ENCODE results near the gene LARP1.

Gene LARP1

DNA sequence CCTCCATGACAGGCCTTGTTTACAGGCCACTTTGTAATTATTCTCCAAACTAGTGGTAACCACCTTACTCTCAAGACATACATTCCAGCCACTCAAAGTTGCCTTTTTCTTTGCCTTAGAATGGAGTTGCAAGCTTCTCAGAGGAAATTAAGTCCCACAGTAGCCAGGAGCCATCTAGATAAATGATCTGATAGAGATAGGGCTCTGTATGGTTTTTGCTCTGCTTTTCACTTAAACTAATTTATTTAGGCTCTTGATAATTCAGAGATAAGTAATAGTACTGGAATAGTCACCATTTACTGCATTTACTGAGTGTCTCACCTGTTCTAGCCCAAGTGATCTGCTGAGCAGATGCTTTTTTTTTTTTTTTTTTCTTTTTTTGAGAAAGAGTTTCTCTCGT is 7.5 kb downstream of the LARP1 start:
- no peak for DNase-seq

DNA sequence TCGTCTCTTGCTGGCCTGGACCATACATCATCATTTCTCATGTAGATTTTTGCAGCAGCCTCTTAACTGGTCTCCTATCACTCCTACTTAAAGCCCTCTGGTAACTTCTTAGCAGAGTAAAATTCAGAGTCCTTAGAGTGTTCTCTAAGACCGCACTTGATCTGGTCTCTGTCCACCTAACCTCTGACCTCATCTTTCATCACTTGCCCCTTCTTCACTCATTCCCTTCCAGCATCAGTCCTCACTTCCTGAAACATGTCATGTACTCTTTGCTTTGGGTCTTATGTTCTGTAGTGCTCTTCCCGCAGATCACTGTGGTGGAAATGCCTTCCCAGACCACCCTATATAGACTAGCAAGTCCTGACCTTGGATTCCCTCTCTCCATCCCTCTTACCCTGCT is 9.8 kb downstream of the LARP1 start:
- no peak for DNase-seq

DNA sequence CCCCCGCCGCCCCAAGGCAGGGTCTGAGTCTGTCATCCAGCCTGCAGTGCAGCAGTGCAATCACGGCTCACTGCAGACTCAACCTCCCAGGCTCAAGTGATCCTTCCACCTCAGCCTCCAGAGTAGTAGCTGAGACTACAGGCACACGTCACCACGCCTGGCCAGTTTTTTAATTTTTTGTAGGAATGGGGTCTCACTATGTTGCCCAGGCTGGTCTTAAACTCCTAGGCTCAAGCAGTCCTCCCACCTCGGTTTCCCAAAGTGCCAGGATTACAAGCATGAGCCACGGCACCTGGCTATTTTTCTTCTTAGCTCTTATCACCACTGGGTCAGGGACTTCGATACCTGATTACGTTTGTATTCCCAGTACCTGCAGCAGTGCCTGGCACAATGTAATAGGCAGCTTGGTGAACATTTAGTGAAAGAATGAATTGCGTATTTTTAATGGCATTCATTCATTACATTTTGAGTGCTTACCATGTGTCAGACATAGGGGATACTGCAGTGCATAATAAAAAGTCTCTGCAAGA is 10.3 kb downstream of the LARP1 start:
- no peak for DNase-seq

DNA sequence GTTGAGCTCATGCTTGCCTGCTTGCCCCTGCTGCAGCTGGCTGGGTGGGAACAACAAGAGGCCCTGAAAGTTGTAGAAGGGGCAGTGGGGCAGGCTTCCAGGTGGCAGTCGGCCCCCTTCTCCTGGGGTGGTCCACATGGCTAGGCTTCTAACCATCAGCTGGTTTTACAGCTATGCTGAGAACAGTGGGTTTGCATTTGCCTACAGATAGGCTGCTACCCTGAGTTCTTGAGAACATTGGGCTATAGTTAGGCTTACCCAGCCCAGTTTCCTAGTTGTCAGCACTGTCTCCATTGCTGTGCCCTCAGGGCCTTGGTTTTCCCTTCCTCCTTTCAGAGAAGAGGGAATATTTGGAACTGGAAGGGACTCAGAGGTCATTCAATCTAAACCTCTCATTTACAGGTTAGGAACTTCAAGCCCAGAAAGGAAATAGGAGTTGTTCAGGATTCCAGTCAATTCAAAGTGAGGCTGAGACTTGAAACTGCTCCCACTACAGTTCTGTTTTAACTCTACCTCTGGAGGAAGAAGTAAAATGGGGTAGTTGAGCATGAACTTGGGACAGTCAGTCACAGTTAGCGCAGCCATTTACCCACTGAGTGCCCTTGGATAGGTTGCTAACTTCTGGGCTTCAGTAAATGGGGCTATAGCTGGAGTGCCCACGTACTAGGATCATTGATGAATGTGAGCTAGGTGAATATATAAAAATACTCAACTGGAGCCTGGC is 11.5 kb downstream of the LARP1 start:
- no peak for DNase-seq

DNA sequence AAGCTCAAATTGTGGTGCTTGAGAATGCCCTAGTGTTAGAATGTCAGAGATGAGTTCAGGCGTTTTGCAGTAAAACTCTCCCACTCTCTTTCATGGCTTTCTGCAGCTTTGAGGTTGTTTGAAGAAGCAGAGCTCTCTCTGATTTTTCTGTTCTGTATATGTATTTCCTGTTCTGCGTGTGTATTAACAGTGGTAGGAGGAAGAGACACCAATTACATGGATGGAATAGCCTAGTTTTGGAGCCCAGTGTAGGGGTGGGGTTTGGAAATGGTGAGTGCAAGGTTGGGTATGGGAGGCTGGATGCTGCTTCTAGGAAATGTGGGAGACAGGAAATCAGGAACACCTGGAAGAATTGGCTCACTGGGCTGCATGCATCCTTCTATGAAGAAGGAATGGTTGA is 12.4 kb downstream of the LARP1 start:
- DNase-seq, result no peak

DNA sequence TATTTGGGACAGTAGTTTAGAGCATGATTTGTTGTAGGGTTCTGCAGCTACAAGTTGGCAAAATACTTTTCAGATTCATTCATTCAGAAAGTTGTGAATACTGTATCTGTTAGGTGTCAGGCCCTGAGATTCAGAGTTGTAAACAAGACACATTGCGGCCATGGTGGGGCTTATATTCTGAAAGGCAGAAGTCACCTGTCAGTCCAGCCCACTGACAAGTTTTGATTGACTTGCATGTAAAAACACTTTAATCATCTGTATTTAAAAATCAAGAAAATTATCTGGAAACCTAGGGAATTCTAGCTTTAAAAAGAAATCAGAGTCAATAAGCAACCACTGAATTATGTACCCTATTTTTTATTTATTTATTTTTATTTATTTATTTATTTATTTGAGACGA is 13.0 kb downstream of the LARP1 start:
- DNase-seq, result no peak

DNA sequence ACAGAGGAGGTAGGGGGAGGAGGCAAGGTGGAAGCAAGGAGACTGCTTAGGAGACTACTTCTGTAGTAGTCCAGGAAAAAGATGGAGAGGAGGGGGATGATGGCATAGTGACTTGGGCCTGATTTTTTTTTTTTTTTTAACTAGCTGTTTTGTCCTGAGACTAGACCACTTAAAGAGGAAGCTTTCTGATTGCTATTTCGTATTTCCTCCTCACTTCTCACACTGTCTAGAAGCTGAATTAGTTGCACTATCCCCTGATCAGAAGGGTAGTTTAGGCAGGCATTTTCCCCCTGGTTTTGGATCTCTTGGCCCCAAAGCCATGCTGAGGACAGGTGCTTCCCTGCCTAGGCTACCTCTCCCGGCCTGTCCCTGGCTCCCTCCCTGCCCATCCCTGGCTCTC is 14.9 kb downstream of the LARP1 start:
- no peak for DNase-seq

DNA sequence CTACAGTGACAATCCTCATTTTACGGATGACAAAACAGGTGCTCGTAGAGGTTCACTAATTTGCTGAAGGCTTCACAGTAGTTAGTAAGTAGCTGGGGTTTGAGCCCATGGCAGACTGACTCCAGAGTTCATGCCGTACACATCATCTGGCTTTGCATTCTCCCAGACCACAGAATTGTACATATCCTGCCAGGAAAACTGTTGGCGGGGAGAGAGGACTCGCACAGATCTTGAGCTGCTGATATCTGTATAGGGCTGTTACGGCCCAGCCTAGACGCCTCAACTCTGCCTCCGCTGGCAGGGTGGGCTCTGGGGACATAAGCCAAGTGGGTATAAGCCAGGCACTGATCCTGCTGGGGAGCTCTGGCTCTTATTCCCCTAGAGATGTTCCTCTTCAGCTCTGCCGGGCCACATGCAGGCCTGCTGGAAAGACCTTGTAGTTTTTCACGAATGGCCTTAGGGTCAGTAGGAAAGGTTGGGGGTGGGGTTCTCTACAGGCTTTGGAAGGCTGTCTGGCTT is 16.3 kb downstream of the LARP1 start:
- peak; percentile 80 for DNase-seq

DNA sequence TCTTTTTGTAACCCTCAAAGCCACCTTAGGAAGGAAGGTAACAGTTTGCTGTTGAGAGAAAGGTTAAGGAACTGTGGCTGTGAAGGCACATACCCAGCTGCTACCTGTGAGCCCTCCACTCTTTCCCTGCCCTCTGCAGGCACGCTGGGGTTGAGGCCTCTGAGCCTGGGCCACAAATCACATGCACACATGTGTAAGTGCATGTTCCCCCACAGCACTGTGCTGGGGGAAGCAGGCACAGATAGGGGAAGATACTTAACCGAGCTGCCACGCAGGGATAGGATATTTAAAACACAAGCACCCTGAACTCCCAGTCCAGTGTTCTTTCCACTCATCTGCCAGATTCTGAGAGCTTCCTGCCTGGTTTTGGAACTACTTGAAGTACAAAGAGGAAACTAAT is 18.1 kb downstream of the LARP1 start:
- no peak for DNase-seq

DNA sequence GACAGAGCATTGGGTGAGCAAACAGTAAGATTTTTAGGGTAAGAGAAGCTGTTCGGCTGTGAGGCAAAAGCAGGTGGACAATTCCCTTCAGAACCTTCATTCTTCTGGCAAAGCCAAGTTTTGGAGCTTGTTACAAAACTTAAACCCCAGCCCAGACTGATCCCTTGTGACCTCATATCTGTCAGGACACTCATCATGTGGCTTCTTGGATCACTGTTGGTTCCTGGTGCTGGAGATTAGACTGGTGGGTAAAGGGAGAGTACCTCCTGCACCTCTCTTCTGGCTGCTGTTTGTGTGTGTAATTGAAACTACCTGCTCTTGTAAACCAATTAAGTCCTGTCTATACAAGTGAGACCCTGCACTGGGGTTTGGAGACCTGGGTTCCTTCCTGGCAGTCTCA is 21.0 kb downstream of the LARP1 start:
- no peak for DNase-seq

DNA sequence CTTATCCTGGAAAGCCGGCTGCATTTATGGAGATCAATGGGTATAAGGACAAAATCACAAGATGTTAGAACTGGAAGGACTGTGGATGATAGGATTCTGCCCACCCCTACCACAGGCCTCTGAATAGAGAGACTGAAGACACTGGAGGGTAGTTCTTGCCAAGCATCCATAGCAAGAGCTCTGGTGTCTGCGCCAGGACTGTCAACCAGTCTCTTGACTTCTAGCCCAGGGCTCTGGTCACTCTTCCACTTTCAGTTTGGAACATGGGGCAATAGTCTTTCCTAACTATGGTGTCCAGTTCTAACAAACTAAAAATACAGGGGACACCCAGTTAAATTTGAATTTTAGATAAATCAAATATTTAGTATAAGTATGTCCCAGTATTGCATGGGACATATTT is 23.4 kb downstream of the LARP1 start:
- no peak for DNase-seq

DNA sequence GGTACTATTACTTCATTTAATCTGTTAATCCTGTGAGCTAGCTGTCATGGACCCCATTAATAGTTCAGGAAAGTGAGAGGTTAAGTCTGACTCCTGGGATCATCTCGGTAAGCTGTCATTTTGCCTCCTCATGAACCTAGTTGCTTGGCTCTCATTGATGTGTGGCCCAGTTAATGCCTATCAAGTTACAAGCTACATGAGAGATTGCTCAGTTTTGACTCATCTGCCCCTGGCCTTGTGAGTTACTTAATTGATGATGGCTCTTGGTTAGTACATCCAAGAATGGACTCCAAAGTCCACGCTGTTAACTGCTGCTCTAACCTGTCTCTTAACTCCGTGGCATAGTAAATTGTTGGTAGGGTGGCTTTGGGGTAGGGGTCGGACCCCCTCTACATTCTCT is 23.9 kb downstream of the LARP1 start:
- peak; percentile 80 for DNase-seq

DNA sequence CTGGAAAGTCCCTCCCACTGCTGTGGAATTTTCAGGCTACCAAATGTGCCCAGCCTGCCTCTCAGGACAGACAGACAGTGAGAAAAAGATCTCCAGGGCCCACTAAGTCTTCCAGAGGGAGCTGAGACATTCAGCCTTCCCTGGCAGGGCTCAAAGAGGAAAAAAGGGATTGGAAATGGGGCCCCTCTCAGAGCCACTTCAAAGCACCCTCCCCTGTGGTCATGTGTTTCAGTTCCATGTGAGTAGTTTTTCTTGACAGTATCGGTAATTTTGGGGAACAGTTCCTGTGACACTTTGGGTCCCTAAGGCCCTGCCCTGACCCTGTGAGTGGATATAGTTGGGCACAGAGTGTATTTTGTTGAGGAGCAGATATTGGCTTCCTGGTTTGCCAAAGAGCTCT is 25.0 kb downstream of the LARP1 start:
- DNase-seq, result no peak

DNA sequence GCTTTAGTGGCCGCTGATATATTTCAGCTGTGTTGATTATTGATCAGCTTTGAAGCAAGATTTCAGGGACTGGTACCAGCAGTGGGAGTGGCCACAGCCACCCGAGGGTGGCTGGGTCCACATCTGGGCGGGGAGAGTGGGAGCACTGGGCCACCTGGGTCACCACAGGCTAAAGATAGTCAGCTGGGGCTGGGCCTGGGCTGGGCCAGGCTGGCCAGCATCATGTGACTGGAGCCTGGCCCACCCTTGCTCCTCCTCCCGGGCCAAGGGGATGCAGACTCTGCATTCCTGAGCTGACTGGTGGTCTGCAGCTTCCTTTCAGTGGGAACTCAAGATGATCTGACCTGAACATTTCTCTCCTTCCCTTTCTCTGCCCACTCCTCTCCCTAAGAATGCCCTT is 27.1 kb downstream of the LARP1 start:
- DNase-seq, result no peak

DNA sequence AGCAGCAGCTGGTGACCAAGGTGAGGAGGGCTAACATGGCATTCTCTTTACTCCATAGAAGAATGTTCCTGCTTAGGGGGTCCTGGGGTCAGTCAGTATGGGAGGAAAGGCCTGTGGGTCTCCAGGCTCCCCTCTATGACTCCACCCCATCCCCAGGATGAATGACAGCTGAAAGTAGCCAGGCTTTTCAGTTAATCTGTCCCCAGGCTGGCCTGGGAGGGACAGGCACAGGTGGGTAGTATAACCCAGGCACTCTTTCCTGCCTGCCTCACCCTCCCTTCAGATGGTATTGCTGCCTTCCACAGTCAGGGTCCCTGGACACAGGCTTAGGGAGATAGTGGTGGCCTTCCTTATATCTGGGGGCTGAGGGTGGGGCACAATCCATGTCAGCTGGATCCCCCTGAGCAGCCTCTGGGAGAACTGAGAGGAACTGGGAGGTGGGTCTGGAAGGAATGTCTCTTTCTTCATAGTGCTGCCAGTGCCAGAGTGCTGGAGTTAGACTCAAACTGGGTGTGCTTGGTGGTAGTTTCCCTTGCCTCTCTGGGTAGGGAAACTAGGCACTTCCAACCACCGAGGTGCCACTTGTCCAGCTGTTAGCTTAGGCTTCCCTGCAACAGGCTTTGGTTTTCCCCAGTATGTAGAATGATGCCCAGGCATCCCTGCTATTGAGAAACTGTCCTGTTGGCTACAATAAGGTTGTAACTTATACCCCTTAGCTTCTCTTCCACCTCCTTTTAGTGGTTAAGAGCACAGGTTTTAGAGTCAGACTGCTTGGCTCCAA is 27.8 kb downstream of the LARP1 start:
- no peak for DNase-seq

DNA sequence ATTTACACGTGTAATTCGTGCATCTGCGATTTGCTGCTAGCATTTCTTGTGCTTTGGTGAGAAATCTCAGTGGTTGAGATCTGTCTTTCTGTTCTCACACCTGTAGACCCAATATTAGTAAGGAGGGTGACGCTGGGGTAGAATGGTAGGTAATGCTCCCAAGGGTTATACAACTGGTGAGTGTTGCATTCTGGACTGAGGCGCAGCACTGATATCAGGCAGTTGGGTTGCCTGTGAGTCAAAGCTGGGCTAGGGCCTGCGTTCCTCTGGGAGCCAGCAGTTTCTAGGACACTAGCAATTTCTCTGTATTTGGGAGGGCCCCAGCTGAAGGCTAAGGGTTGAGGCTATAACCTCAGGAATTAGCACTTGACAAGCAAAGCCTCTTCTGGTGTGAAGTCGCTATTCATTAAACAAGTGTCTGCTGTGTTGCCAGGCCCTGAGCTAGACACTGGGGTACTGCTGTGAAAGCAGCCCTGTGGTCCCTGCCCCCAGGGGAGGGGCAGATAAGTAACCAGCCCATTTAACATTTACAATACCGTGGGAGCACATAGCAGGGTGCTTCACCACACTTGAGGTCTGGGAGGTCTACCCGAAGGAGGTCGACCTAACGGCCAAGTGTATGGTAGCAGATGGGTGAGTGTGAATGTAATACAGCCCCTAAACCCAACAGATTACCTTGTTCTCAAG is 28.7 kb downstream of the LARP1 start:
- DNase-seq, result no peak

DNA sequence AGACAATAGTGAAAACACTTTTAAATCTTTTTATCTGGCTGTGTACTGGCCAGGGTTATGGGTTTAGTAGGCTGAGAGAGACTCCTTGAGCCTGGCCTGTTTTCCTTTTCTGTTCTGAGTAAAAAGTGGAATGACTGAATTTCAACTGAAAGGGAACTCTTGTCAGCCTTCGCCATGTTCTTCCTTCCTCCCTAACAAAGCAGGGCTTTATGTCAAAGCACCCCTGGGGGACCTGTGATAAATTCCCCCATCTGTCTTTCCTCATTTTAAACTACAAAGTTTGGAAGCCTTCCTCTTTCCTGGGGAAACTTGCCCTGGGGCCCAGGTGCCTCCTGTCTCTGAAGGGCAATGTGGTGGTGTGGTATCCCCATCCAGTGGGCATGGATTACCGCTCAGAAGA is 29.7 kb downstream of the LARP1 start:
- DNase-seq, result no peak

DNA sequence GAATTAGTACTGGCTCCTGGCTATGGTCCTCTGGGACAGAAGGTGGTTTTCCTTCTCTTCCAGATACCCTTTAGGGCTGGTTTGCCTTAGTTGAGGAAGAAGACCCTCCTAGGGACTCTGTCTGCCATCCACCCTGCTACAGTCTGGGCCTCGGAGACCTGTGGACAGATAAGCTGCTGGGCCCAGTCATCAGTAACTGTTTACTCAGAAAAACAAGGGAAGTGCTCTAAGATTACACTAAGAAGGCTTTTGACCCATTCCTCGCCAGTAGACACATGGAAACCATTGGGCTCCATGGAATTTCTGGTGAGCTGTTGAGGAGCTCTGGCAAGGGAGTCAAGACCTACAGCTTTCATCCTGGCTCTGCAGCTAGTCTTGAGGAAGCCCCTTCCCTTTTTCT is 31.2 kb downstream of the LARP1 start:
- no peak for DNase-seq

DNA sequence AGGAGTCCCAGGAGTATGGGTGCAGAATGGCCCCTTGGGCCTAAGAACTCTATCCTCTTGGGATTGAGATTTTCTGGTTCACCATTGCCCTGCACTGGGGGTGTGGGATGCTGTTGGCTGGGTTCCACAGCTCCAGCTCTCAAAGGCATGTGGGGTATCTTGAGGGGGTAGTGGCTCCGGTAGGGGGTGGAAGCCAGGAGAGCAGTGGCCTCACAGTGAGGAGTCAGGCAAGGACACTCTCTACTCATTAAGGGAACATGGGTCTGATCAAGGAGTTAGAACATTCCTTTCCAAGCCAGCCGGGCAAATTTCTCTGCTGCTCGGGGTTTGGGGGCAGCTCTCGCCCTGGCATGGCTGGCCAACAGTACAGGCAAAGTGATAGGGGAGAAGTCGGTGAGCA is 33.0 kb downstream of the LARP1 start:
- DNase-seq, result no peak

DNA sequence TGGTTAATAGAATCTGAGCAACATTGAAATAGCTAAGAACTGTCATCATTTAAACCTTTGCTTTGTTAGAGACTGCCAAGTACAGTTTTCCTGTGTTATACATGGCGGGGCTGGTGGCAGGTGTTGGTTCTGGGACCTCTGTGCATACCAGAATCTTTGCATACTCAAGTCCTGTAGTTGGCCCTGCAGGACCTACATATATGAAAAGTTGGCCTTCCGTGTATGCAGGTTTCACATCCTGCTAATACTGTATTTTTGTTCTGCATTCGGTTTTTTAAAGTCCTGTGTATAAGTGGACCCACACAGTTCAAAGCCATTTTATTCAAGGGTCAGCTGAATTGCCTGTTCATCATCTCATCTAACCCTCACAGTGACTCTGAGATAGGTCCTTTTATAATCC is 36.4 kb downstream of the LARP1 start:
- DNase-seq, result no peak

DNA sequence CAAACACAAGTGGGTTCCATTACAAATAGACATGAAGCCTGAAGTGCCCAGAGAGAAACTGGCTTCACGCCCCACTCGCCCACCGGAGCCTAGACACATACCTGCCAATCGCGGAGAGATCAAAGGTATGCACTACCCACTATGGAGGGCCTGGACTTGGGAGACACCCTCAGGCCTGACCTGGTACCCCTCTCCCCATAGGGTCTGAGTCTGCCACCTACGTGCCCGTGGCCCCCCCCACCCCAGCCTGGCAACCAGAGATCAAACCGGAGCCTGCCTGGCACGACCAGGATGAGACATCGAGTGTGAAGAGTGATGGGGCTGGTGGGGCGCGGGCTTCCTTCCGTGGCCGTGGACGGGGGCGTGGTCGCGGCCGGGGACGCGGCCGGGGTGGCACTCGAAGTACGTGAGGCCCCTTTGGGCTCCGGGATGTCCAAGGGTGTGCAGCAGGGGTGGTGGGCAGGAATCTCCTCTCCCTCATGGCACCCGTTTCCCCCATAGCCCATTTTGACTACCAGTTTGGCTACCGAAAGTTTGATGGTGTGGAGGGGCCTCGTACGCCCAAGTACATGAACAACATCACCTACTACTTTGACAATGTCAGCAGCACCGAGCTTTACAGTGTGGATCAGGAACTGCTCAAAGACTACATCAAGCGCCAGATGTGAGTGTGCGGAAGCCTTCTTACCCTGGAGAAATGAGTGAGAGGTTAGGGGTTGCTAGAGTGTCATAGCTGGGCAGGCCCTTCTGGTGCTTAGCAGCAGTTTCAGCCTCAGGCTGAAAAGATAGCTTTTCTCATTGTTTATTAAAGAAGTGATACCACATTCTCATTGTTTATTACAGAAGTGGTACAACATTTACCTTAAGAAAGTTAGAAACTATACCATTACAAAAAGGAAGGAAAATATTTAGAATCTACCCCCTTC is 38.7 kb downstream of the LARP1 start:
- DNase-seq, result peak; percentile 62

DNA sequence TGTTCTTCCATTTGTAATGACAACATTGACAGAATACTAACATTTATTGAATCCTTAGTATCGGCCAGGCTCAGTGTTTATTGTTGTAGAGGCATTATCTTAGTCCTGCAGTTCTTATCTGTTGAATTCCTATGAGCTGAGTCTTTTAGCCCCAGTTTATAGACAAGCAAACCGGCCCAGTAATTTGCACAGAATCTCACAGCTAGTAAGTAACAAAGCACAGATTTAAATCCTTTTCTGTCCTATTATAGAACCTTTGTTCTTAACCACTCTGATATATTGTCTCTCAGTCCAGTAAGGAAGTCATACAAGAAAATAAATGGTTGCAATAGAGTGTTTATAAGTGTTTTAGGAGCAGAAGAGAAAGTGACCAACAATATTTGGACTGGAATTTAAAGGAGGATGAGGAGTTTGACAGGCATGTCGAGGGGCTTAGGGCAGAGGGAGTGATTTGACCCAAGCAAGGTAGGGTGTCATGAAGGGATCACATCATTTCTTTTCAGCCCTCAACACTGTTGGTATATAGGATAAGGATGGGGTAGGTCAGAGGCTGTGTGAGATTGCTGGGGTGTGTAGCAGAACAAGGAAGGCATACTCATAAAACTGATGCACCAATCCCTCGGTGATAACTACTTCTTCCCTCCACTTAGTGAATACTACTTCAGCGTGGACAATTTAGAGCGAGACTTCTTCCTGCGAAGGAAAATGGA is 39.5 kb downstream of the LARP1 start:
- DNase-seq, result peak; percentile 77
